Thymus (tissue), 11 donors: ENCODE measurements around the gene DMD. TPM values are rescaled to one million over a fixed set of nuclear protein-coding genes. Genes with fewer than 3 reads are reported as not detected.

Source experiments
- DNase-seq, 9 donors: peaks; one replicate each; pipeline ENCODE4 v3.0.0-alpha.2; 2013; ENCODE audit warnings: low spot score in 9 of 9, low read depth in 6 of 9, missing footprints in 1 of 9
- H3K27ac ChIP-seq, 2 donors: one replicate each; pipeline ENCODE4 v1.5.1; 2013; ENCODE audit warnings: control low read depth in 1 of 2, low read depth in 1 of 2, low read length in 1 of 2, mild to moderate bottlenecking in 1 of 2, moderate library complexity in 1 of 2
- H3K27me3 ChIP-seq, 2 donors: one replicate each; pipeline ENCODE4 v1.5.1; 2013; ENCODE audit warnings: low read length in 1 of 2; ENCODE audit not compliant: control insufficient read depth in 2 of 2, insufficient read depth in 1 of 2
- H3K36me3 ChIP-seq, 2 donors: one replicate each; pipeline ENCODE4 v1.5.1; 2013; ENCODE audit warnings: low read length in 1 of 2, mild to moderate bottlenecking in 1 of 2, moderate library complexity in 1 of 2; ENCODE audit not compliant: control insufficient read depth in 2 of 2, insufficient read depth in 2 of 2
- H3K4me1 ChIP-seq, 2 donors: one replicate each; pipeline ENCODE4 v1.5.1; 2013; ENCODE audit warnings: low read length in 2 of 2; ENCODE audit not compliant: control insufficient read depth in 2 of 2, insufficient read depth in 2 of 2
- H3K4me3 ChIP-seq, 2 donors: one replicate each; pipeline ENCODE4 v1.5.1; 2013; ENCODE audit warnings: low read length in 2 of 2, control low read depth in 1 of 2, mild to moderate bottlenecking in 1 of 2
- H3K9me3 ChIP-seq, 2 donors: one replicate each; pipeline ENCODE4 v1.5.1; 2013; ENCODE audit warnings: low read length in 1 of 2, mild to moderate bottlenecking in 1 of 2; ENCODE audit not compliant: control insufficient read depth in 2 of 2, insufficient read depth in 1 of 2
- WGBS: extraction: QIAGEN DNeasy Blood & Tissue Kit; methylation state at CpG from one replicate; pipeline ENCODE4 v1.1.7; 2013; 5-methylcytosine and 5-hydroxymethylcytosine counted together
- polyA plus RNA-seq: library from polyadenylated mRNA; stranded (reverse); fragments of 200-250 nt; gene quantifications from one replicate; pipeline ENCODE4 v1.2.3, GENCODE V29; 2013
- total RNA-seq: library from RNA; stranded (reverse); fragments of 120-200 nt; gene quantifications from one replicate; pipeline ENCODE4 v1.2.4, GENCODE V29; 2013
- donor health status: healthy.

The DMD gene
- total and polyA plus RNA-seq, 2 donors, result 4.7 to 5.7 TPM

- no peaks in the 10 kb centered on the region for H3K27me3 ChIP-seq
- 89% methylated on average over 4 of the region's 4 CpGs for WGBS
- H3K9me3 ChIP-seq, result no peaks in the 10 kb centered on the region
- no peaks in the 10 kb centered on the region for H3K4me1 ChIP-seq
- no peak overlapping the region for H3K27ac ChIP-seq
- no peak overlapping the region for H3K4me3 ChIP-seq
- H3K36me3 ChIP-seq, result no peaks in the 10 kb centered on the region
- no peak for DNase-seq
Measured at GRCh38 chrX:32392655-32393054, 818.7 kb downstream of the DMD start.

- no peak for DNase-seq
- Histone ChIP-seq H3K4me1 (no peaks in the 10 kb centered on the region), H3K36me3 (no peaks in the 10 kb centered on the region), H3K9me3 (no peaks in the 10 kb centered on the region), H3K4me3 (no peak overlapping the region), H3K27me3 (no peaks in the 10 kb centered on the region), H3K27ac (no peak overlapping the region)
- 92% methylated on average over 5 of the region's 5 CpGs for WGBS
Measured at GRCh38 chrX:32370456-32371205, 840.7 kb downstream of the DMD start.

- Histone ChIP-seq H3K36me3 (no peaks in the 10 kb centered on the region), H3K27me3 (no peaks in the 10 kb centered on the region), H3K27ac (no peak overlapping the region), H3K9me3 (no peaks in the 10 kb centered on the region), H3K4me3 (no peak overlapping the region), H3K4me1 (no peaks in the 10 kb centered on the region)
- WGBS, result 83% methylated on average over 7 of the region's 7 CpGs
- no peak for DNase-seq
Measured at GRCh38 chrX:32293962-32294700, 917.2 kb downstream of the DMD start.

- Histone ChIP-seq H3K36me3 (no peaks in the 10 kb centered on the region), H3K4me3 (no peak overlapping the region), H3K27me3 (no peaks in the 10 kb centered on the region), H3K27ac (no peak overlapping the region), H3K4me1 (no peaks in the 10 kb centered on the region), H3K9me3 (no peaks in the 10 kb centered on the region)
- no peak for DNase-seq
- WGBS, result 72% methylated on average over 3 of the region's 3 CpGs
Measured at GRCh38 chrX:32289356-32289755, 922.0 kb downstream of the DMD start.

GRCh38 chrX:32281853-32282252 is 929.5 kb downstream of the DMD start:
- H3K9me3 ChIP-seq, result no peaks in the 10 kb centered on the region

DNA sequence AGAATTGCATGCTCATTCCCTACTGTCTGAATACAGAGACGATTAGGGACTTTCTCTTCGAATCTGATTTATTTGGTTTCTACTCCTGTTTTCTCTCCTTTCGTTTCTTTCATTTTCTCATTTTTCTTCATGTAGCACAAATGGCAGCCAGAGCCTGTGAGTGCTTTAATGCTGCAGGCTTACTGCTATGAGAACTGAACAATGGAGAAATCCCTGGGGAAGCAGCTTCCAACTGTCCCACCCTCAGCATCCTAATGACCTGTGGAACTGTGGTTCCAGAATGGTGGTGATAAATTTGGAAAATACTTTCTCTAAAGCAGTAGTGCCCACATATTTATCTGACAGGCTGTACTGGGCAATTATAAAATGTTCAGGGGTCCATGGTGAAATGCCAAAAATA is 930.4 kb downstream of the DMD start:
- no peaks in the 10 kb centered on the region for H3K36me3 ChIP-seq
- no peaks in the 10 kb centered on the region for H3K4me1 ChIP-seq
- no peak overlapping the region for H3K27ac ChIP-seq
- no peak for DNase-seq
- 86% methylated on average over 3 of the region's 3 CpGs for WGBS
- no peaks in the 10 kb centered on the region for H3K9me3 ChIP-seq
- H3K27me3 ChIP-seq, result no peaks in the 10 kb centered on the region
- no peak overlapping the region for H3K4me3 ChIP-seq

More at GRCh38 chrX:32281853-32282252, 929.5 kb downstream of the DMD start:
- Histone ChIP-seq H3K36me3 (no peaks in the 10 kb centered on the region), H3K27ac (no peak overlapping the region), H3K4me1 (no peaks in the 10 kb centered on the region), H3K4me3 (no peak overlapping the region), H3K27me3 (no peaks in the 10 kb centered on the region)
- 73% methylated on average over 1 of the region's 1 CpG for WGBS
- no peak for DNase-seq

- no peak for DNase-seq
- Histone ChIP-seq H3K4me3 (no peak overlapping the region), H3K27ac (no peak overlapping the region), H3K27me3 (no peaks in the 10 kb centered on the region), H3K9me3 (no peaks in the 10 kb centered on the region), H3K36me3 (no peaks in the 10 kb centered on the region), H3K4me1 (no peaks in the 10 kb centered on the region)
- WGBS, result 28% methylated on average over 2 of the region's 2 CpGs
Measured at GRCh38 chrX:32280489-32280888, 930.9 kb downstream of the DMD start.

DNA sequence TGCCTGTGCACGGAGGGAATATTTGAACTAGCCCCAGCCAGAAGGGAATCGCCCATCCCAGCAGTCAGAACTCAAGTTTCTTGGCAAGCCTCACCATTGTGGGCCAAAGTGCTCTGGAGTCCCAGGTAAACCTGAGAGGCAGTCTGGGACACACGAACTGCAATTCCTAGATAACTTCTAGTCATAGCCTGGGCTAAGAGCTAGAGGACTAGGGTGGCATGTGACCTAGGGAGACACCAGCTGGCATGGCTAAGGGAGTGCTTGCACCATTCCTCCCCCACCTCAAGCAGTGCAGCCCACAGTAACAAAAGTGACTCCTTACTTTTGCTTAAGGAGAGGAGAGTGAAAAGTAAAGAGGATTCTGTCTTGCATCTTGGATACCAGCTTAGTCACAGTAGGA is 935.2 kb downstream of the DMD start:
- DNase-seq, result no peak
- H3K9me3 ChIP-seq, result no peaks in the 10 kb centered on the region
- WGBS, result 78% methylated on average over 3 of the region's 3 CpGs
- H3K4me3 ChIP-seq, result no peak overlapping the region
- no peak overlapping the region for H3K27ac ChIP-seq
- no peaks in the 10 kb centered on the region for H3K36me3 ChIP-seq
- no peaks in the 10 kb centered on the region for H3K4me1 ChIP-seq
- no peaks in the 10 kb centered on the region for H3K27me3 ChIP-seq

DNA sequence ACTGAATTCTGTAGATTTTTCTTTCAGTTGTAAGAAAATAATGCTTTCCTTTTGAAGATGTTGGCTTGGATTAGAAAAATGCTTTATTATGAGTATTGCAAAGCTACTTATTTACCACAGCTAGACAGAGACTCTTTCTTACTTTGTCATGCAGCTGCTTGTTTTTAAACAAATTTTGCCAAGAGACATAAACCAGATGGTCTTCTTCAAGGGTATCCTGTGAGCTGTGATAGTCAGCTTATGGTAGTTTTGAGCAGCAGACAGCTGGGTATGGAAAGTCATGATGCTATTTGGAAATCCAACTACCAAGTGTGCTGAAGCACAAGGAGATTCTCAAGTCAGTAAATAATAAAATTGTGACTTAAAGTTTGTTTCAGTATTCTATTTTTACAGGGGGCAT is 941.5 kb downstream of the DMD start:
- Histone ChIP-seq H3K36me3 (no peaks in the 10 kb centered on the region), H3K4me3 (no peak overlapping the region), H3K27ac (no peak overlapping the region), H3K9me3 (peaks cover 0 to 7% of the 10 kb centered on the region in 2 donors), H3K4me1 (no peaks in the 10 kb centered on the region), H3K27me3 (no peaks in the 10 kb centered on the region)
- no peak for DNase-seq
